OCI-LY3 (cell line): ENCODE data around the gene DCTN2.
"Not testable (repeated sequence)": the region's sequence is repeated elsewhere in the genome, so short reads cannot be mapped to it uniquely, and the experiment has no call there.

Source experiments
- H2AFZ ChIP-seq: fragments of 200-600, 300-600 bp; shearing (Covaris generic); 2 replicates; pipeline ENCODE4 v1.6.0; 2014; ENCODE audit warnings: antibody characterized with exemption, low read depth, low read length
- H3K27ac ChIP-seq: fragments of 200-600, 300-600 bp; sonication (generic); 2 replicates; pipeline ENCODE4 v1.5.1; 2014; ENCODE audit warnings: mild to moderate bottlenecking, low read length, moderate library complexity, mixed read lengths
- H3K27me3 ChIP-seq: fragments of 200-600, 300-600 bp; sonication (generic); 2 replicates; pipeline ENCODE4 v1.6.1; 2014; ENCODE audit warnings: low read depth, low read length, mixed read lengths
- H3K36me3 ChIP-seq: fragments of 200-600, 300-600 bp; sonication (generic); replicated peaks from 2 replicates; pipeline ENCODE3; 2014; ENCODE audit warnings: low read depth, low read length, mixed read lengths
- H3K4me1 ChIP-seq: fragments of 300-600, 200-600 bp; sonication (generic); 2 replicates; pipeline ENCODE4 v1.6.1; 2014; ENCODE audit warnings: low read length, mixed read lengths
- H3K4me2 ChIP-seq: fragments of 200-600, 300-600 bp; sonication (generic); 2 replicates; pipeline ENCODE4 v1.6.1; 2014; ENCODE audit warnings: low read length, mixed read lengths
- H3K4me3 ChIP-seq: fragments of 300-600, 200-600 bp; sonication (generic); 2 replicates; pipeline ENCODE4 v1.5.1; 2014; ENCODE audit warnings: antibody characterized with exemption, mild to moderate bottlenecking, low read length, moderate library complexity
- H3K79me2 ChIP-seq: fragments of 300-600, 200-600 bp; shearing (Covaris generic); 2 replicates; pipeline ENCODE4 v1.6.1; 2014; ENCODE audit warnings: mild to moderate bottlenecking, low read length, mixed read lengths
- H3K9ac ChIP-seq: fragments of 300-600, 200-600 bp; shearing (Covaris generic); 2 replicates; pipeline ENCODE4 v1.6.0; 2014; ENCODE audit warnings: mild to moderate bottlenecking, low read length, moderate library complexity
- H3K9me3 ChIP-seq: fragments of 200-600, 300-600 bp; shearing (Covaris generic); 2 replicates; pipeline ENCODE4 v1.6.1; 2014; ENCODE audit warnings: low read length, mixed read lengths; ENCODE audit not compliant: insufficient read depth
- H4K20me1 ChIP-seq: fragments of 200-600, 300-600 bp; sonication (generic); 2 replicates; pipeline ENCODE4 v1.6.1; 2016; ENCODE audit warnings: low read length, mixed read lengths; ENCODE audit not compliant: insufficient read depth
- CTCF ChIP-seq: fragments of 200-600, 300-600 bp; sonication (generic); IDR thresholded peaks from 2 replicates; pipeline ENCODE4 v1.5.1; 2014; ENCODE audit warnings: antibody characterized with exemption, low read length, low read depth
- EZH2phosphoT487 ChIP-seq: fragments of 200-600 bp; shearing (Covaris generic); IDR thresholded peaks from 2 replicates; pipeline ENCODE4 v1.6.1; 2018; ENCODE audit warnings: antibody characterized with exemption, mixed run types, low read depth

The DCTN2 gene

GRCh38 chr12:57513266-57513665 lies 33.7 kb downstream of the DCTN2 start:
- no peak overlapping the region for H3K4me3 ChIP-seq
- TF ChIP-seq CTCF (no peak), EZH2phosphoT487 (no peak)
- no peak overlapping the region for H2AFZ ChIP-seq
- H3K27ac ChIP-seq, result no peak overlapping the region
- H3K36me3 ChIP-seq, result peaks cover 57% of the 10 kb centered on the region
- H3K27me3 ChIP-seq, result no peaks in the 10 kb centered on the region
- H3K4me2 ChIP-seq, result no peak overlapping the region
- H3K9ac ChIP-seq, result no peak overlapping the region
- no peaks in the 10 kb centered on the region for H3K9me3 ChIP-seq
- H3K4me1 ChIP-seq, result peaks cover under 1% of the 10 kb centered on the region; the same call in 1 of the 2 replicates
- peaks cover 8% of the 10 kb centered on the region; the same call in 1 of the 2 replicates for H4K20me1 ChIP-seq
- H3K79me2 ChIP-seq, result peaks cover 5% of the 10 kb centered on the region

- TF ChIP-seq CTCF (no peak), EZH2phosphoT487 (no peak)
- H3K79me2 ChIP-seq, result no peaks in the 10 kb centered on the region; the same call in 1 of the 2 replicates
- H3K4me3 ChIP-seq, result no peak overlapping the region
- H3K27ac ChIP-seq, result no peak overlapping the region
- no peak overlapping the region for H2AFZ ChIP-seq
- H3K9me3 ChIP-seq, result no peaks in the 10 kb centered on the region
- no peaks in the 10 kb centered on the region for H3K4me1 ChIP-seq
- H3K27me3 ChIP-seq, result no peaks in the 10 kb centered on the region
- no peak overlapping the region for H3K4me2 ChIP-seq
- H3K9ac ChIP-seq, result no peak overlapping the region
- peaks cover 53% of the 10 kb centered on the region for H3K36me3 ChIP-seq
- peaks cover 6% of the 10 kb centered on the region; the same call in 1 of the 2 replicates for H4K20me1 ChIP-seq
These were observed 34.3 kb downstream of the DCTN2 start for GRCh38 chr12:57512665-57513064.

- H3K27me3 ChIP-seq, result no peaks in the 10 kb centered on the region
- no peak overlapping the region for H3K9ac ChIP-seq
- no peaks in the 10 kb centered on the region; the same call in 1 of the 2 replicates for H3K79me2 ChIP-seq
- H4K20me1 ChIP-seq, result peaks cover 6% of the 10 kb centered on the region; the same call in 1 of the 2 replicates
- no peak overlapping the region for H3K4me3 ChIP-seq
- TF ChIP-seq CTCF (no peak), EZH2phosphoT487 (no peak)
- H3K4me2 ChIP-seq, result no peak overlapping the region
- H3K9me3 ChIP-seq, result no peaks in the 10 kb centered on the region
- H2AFZ ChIP-seq, result no peak overlapping the region
- H3K27ac ChIP-seq, result no peak overlapping the region
- H3K36me3 ChIP-seq, result peaks cover 44% of the 10 kb centered on the region
- no peaks in the 10 kb centered on the region for H3K4me1 ChIP-seq
These were observed 35.2 kb downstream of the DCTN2 start for GRCh38 chr12:57511588-57512325.

GRCh38 chr12:57511161-57511560 lies 35.8 kb downstream of the DCTN2 start:
- TF ChIP-seq EZH2phosphoT487 (no peak), CTCF (no peak)
- Histone ChIP-seq H2AFZ (no peak overlapping the region), H3K9me3 (no peaks in the 10 kb centered on the region), H3K9ac (no peak overlapping the region), H3K4me1 (no peaks in the 10 kb centered on the region), H4K20me1 (peaks cover 6% of the 10 kb centered on the region; the same call in 1 of the 2 replicates), H3K4me3 (no peak overlapping the region), H3K27ac (no peak overlapping the region), H3K79me2 (no peaks in the 10 kb centered on the region; the same call in 1 of the 2 replicates), H3K36me3 (peaks cover 42% of the 10 kb centered on the region), H3K4me2 (no peak overlapping the region), H3K27me3 (no peaks in the 10 kb centered on the region)

- not testable (repeated sequence) for H3K79me2 ChIP-seq, H3K4me1 ChIP-seq, H3K27ac ChIP-seq, H2AFZ ChIP-seq, H3K4me2 ChIP-seq, H3K9me3 ChIP-seq, H3K9ac ChIP-seq, H3K27me3 ChIP-seq, H4K20me1 ChIP-seq, H3K4me3 ChIP-seq
- peaks cover 39% of the 10 kb centered on the region for H3K36me3 ChIP-seq
These were observed 39.2 kb downstream of the DCTN2 start for GRCh38 chr12:57507796-57508195.

- H3K9me3 ChIP-seq, H2AFZ ChIP-seq: not testable (repeated sequence)
These were observed 40.5 kb downstream of the DCTN2 start for GRCh38 chr12:57506541-57506940.

More at GRCh38 chr12:57506541-57506940, 40.5 kb downstream of the DCTN2 start:
- H3K9ac ChIP-seq, H3K4me1 ChIP-seq, H3K4me3 ChIP-seq, H3K4me2 ChIP-seq, H3K27ac ChIP-seq, H3K79me2 ChIP-seq, H4K20me1 ChIP-seq, H3K27me3 ChIP-seq: not testable (repeated sequence)
- peaks cover 34% of the 10 kb centered on the region for H3K36me3 ChIP-seq
